ENCODE measurements around the gene REXO2.

The REXO2 gene

GRCh38 chr11:114439229-114440120 is at the start of gene REXO2:
REXO2 (plus strand) TSS chr11:114439467; CDS start chr11:114439529, 62 bp downstream.
- Histone ChIP-seq H3K4me2 (ENCODE audit: insufficient read depth, low read length) (peak within 1 kb of the TSS; percentile 74), H3K9ac (ENCODE audit: low read depth, low read length) (peak within 1 kb of the TSS; percentile 74), H3K4me3 (ENCODE audit: low read depth in 1 of 2, low read length in 2 of 2) (peak within 1 kb of the TSS; percentile 70 to 96), H3K27me3 (ENCODE audit: insufficient read depth, low read length, poor library complexity) (no peaks in the 10 kb centered on the region), H2AFZ (ENCODE audit: low read depth, low read length) (peak within 1 kb of the TSS; percentile 97), H3K36me3 (ENCODE audit: insufficient read depth, low read length) (peaks cover 11% of the 10 kb centered on the region), H3K4me1 (ENCODE audit: insufficient read depth, low read length) (peaks cover 37% of the 10 kb centered on the region), H3K79me2 (ENCODE audit: insufficient read depth, low read length) (peaks cover 50% of the 10 kb centered on the region), H4K20me1 (ENCODE audit: insufficient read depth, low read length) (no peaks in the 10 kb centered on the region), H3K9me3 (ENCODE audit: insufficient read depth, low read length, severe bottlenecking) (no peaks in the 10 kb centered on the region), H3K27ac (ENCODE audit: low read length) (peak within 1 kb of the TSS; percentile 75)
- TF ChIP-seq, protein P1, sequence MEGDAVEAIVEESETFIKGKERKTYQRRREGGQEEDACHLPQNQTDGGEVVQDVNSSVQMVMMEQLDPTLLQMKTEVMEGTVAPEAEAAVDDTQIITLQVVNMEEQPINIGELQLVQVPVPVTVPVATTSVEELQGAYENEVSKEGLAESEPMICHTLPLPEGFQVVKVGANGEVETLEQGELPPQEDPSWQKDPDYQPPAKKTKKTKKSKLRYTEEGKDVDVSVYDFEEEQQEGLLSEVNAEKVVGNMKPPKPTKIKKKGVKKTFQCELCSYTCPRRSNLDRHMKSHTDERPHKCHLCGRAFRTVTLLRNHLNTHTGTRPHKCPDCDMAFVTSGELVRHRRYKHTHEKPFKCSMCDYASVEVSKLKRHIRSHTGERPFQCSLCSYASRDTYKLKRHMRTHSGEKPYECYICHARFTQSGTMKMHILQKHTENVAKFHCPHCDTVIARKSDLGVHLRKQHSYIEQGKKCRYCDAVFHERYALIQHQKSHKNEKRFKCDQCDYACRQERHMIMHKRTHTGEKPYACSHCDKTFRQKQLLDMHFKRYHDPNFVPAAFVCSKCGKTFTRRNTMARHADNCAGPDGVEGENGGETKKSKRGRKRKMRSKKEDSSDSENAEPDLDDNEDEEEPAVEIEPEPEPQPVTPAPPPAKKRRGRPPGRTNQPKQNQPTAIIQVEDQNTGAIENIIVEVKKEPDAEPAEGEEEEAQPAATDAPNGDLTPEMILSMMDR (IDR thresholded peaks at IDR 0.05; ENCODE audit: borderline replicate concordance, extremely low read depth, low read length, poor library complexity, severe bottlenecking), result peak; percentile 39
- no peak for TF ChIP-seq EZH2 (IDR thresholded peaks at IDR 0.05; ENCODE audit: borderline replicate concordance, low read depth, low read length, severe bottlenecking)
- ATAC-seq (ENCODE audit: insufficient read depth, low read depth), result peak; percentile 98
- DNase-seq, result peak; percentile 95

DNA sequence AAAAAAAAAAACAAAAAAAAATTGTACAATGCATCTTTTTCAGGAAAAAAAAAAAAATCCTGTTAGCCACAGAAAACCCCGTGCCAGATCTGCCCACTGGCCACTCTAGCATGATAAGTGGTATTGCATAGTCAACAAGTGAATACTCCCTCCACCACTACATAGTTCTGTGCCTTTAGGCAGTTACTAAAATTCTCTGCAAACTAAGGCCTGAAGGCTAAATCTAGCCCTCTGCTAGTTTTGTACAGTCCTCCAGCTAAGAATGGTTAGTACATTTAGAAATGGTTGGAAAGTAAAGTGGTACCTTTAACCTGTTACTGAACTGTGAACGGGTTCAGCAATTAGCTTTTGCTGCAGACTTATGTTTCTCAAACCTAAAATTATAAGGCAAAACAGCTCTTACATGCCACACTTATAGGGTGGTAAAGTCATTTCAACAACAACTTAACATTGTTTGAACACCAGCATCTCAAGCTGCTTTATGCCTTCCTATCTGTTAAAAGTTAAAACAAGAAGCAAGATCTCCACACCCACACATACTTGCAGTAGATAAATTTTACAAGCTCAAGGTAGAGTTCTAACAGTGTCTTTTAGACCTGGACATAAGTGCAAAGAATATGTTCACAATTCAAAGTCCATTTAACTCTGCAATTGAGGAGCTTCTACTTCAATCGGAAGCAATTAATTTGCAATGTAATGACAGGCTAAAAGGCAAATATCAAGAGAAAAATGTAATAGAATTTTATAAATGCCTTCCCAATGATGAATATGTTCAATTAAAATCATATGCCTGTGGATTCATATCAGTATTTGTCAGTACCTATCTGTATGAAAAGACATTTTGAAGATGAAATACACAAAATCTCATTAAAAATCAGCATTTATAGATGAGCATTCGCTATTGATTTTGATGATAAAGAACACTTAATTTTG is 46.3 kb upstream of the REXO2 start:
- no peak for TF ChIP-seq EZH2 (IDR thresholded peaks at IDR 0.05; ENCODE audit: borderline replicate concordance, low read depth, low read length, severe bottlenecking)
- TF ChIP-seq, protein P1 (IDR thresholded peaks at IDR 0.05; ENCODE audit: borderline replicate concordance, extremely low read depth, low read length, poor library complexity, severe bottlenecking), result no peak
- no peak for ATAC-seq (ENCODE audit: insufficient read depth, low read depth)
- Histone ChIP-seq H3K27me3 (ENCODE audit: insufficient read depth, low read length, poor library complexity) (no peaks in the 10 kb centered on the region), H3K36me3 (ENCODE audit: insufficient read depth, low read length) (no peaks in the 10 kb centered on the region), H3K27ac (ENCODE audit: low read length) (no peak overlapping the region), H3K9ac (ENCODE audit: low read depth, low read length) (no peak overlapping the region), H3K79me2 (ENCODE audit: insufficient read depth, low read length) (no peaks in the 10 kb centered on the region), H2AFZ (ENCODE audit: low read depth, low read length) (no peak overlapping the region), H3K4me3 (ENCODE audit: low read depth in 1 of 2, low read length in 2 of 2) (no peak overlapping the region), H3K4me1 (ENCODE audit: insufficient read depth, low read length) (no peaks in the 10 kb centered on the region), H3K9me3 (ENCODE audit: insufficient read depth, low read length, severe bottlenecking) (no peaks in the 10 kb centered on the region), H4K20me1 (ENCODE audit: insufficient read depth, low read length) (no peaks in the 10 kb centered on the region), H3K4me2 (ENCODE audit: insufficient read depth, low read length) (no peak overlapping the region)
- no peak for DNase-seq

GRCh38 chr11:114395736-114396135 is 43.5 kb upstream of the REXO2 start:
- Histone ChIP-seq H4K20me1 (ENCODE audit: insufficient read depth, low read length) (no peaks in the 10 kb centered on the region), H3K9me3 (ENCODE audit: insufficient read depth, low read length, severe bottlenecking) (no peaks in the 10 kb centered on the region), H3K27ac (ENCODE audit: low read length) (no peak overlapping the region), H3K4me2 (ENCODE audit: insufficient read depth, low read length) (no peak overlapping the region), H3K27me3 (ENCODE audit: insufficient read depth, low read length, poor library complexity) (no peaks in the 10 kb centered on the region), H3K4me1 (ENCODE audit: insufficient read depth, low read length) (peaks cover 12% of the 10 kb centered on the region), H3K79me2 (ENCODE audit: insufficient read depth, low read length) (peaks cover 19% of the 10 kb centered on the region), H3K4me3 (ENCODE audit: low read depth in 1 of 2, low read length in 2 of 2) (no peak overlapping the region), H3K9ac (ENCODE audit: low read depth, low read length) (no peak overlapping the region), H3K36me3 (ENCODE audit: insufficient read depth, low read length) (peaks cover 4% of the 10 kb centered on the region; the same call in 1 of the 2 replicates), H2AFZ (ENCODE audit: low read depth, low read length) (no peak overlapping the region)
- ATAC-seq (ENCODE audit: insufficient read depth, low read depth) (no peak), DNase-seq (no peak)
- no peak for TF ChIP-seq EZH2 (IDR thresholded peaks at IDR 0.05; ENCODE audit: borderline replicate concordance, low read depth, low read length, severe bottlenecking)
- TF ChIP-seq, protein P1 (IDR thresholded peaks at IDR 0.05; ENCODE audit: borderline replicate concordance, extremely low read depth, low read length, poor library complexity, severe bottlenecking), result peak; percentile 40
